T-helper 2 cell treated with Interferon-gamma antibody and Interleukin-4, amounts not matched to agents 100 ng/mL and 5 ng/mL, for 36 hours (primary cell): ENCODE results near the gene TTK. TPM values are rescaled to one million over a fixed set of nuclear protein-coding genes. Genes with fewer than 3 reads are reported as not detected.

Source experiments
- intact Hi-C: fragments of 100-400 bp; cut with micrococcal nuclease; formaldehyde crosslinking; loops from one replicate; pipeline ENCODE4 v1.15.1; 2023
- total RNA-seq: library from RNA; stranded (reverse); gene quantifications from 2 replicates; pipeline ENCODE4 v1.2.3, GENCODE V29; 2022

TTK gene
- 31.2 and 31.6 TPM in 2 replicates for total RNA-seq

DNA sequence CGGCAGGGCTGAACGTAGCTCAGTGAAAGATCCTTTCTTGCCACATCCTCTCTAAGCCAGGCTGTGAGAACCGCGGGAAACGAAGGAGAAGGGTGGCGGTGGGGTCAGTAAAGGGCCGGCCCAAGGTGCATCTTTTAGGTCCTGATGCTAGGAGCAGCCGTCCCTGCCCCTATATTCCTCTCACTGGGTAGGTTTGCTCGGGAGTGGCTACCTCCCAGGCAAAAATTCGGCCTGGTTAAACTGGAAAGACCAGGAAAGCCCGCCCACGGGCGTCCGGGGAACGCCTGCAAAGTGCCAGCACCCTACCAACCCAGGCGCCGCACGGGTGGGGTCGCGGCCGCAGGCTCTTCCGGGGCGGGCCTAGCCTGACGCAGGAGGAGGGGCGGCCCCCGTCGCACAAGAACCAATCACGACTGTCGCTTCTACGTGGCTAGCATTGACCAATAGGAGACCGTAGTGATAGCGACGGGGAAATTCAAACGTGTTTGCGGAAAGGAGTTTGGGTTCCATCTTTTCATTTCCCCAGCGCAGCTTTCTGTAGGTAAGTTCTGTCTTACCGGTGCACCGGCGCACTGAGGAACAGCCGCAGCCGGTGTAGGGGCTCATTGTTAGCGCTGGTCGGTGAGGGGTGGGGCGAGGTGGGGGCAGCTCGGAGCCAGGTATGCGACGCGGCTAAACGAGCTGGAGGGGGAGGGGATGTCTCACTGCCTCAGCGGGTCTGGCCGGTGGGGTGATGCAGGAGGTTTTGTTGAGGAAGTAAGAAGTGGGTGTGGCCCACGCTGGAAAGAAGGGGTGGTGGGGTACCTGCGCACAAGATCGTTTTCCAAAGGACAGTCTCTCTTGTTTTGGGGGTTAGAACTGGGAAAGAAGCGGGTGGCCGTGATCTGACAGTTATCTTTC lies at the start of gene TTK:
TSS of gene TTK (plus strand) at position 477 of the 900 bp plus-strand sequence. CDS start 1,195 bp downstream, outside the sequence.
- intact Hi-C loops, result loop anchor here (1.0 to 10.0 kb wide), 9 partner anchors 57 to 1748 kb away; partner anchors contain the start of genes BCKDHB, ELOVL4, HMGN3 and IRAK1BP1

DNA sequence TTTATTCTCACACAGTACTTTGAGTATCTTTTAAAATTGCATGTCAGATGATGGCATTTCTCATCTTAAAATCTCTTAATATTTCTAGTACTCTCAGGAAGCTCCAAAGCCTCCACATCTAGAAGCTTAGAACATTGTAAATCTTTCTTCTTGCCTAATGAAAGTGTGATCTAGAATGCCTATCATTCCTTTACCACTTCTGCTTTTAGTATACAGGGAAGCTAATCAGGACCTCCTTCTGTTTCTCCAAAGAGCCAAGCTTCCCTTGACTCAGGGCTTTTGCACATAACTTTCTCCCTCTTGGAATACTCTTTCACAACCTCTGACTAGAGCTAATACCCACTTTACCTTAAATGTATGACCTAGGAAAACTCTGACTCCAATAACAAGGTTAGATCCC lies 49.6 kb upstream of the TTK start:
- intact Hi-C loops, result no loop called here

DNA sequence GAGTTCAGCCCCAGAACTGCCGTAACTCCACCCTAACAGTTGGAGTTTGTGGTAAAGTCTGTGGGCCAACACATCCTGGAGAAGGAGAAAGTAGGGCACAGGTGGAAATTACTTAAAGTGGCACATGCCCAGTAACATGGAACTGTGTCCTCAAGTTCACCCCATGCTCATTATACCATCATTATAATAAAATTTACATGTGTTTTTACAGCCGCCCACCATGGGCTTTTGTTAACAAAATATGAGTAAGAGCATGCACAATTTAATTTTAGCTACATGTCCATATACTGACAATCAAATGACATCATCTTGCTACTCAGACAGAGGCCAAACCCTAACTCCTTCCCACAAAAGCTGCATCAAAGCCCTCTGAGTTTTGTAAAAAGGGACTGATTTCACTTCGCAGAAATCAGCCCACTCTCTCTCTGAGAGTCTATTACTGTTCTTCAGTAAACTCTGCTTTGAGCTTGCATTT lies 39.8 kb upstream of the TTK start:
- intact Hi-C loops, result no loop called here

DNA sequence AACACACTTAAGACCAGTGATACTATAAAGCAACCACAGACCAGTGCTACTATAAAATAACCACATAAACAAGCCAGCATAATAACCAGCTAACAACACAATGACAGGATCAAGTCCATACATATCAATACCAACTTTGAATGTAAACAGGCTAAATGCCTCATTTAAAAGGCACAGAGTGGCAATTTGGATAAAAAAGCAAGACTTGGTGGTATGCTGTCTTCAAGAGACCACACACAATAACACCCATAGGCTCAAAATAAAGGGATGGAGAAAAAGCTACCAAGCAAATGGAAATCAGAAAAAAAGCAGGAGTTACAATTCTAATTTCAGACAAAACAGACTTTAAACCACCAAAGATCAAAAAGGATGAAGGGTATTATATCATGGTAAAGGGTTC lies 37.3 kb upstream of the TTK start:
- intact Hi-C loops, result no loop called here

DNA sequence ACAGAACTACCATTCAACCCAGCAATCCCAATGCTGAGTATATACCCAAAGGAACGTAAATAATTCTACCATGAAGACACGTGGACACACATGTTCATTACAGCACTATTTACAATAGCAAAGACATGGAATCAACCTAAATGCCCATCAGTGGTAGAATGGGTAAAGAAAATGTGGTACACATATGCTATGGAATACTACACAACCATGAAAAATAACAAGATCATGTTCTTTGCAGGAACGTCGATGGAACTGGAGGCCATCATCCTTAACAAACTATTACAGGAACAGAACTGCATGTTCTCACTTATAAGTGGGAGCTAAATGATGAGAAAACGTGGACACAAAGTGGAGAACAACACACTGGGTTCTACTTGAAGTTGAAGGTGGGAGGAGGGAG lies 34.7 kb upstream of the TTK start:
- intact Hi-C loops, result no loop called here

DNA sequence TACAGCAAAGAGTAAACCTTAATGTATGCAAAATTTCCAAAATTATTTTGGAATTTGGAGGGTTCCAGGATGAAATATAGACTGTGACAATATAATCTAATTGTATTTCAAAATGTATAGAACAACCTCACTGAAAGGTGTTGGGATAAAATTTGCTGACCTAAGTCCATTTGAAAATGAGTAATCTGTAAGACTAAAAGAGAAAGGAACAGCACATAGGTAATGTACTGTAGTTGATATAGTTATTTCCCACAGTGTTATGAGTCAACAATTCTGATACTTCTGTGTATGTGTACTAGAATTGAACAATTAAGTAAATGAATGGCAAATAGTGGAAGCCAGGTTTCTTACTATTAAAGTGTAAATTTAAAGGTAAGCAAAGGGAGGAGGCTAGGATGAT lies 33.3 kb upstream of the TTK start:
- intact Hi-C loops, result no loop called here

DNA sequence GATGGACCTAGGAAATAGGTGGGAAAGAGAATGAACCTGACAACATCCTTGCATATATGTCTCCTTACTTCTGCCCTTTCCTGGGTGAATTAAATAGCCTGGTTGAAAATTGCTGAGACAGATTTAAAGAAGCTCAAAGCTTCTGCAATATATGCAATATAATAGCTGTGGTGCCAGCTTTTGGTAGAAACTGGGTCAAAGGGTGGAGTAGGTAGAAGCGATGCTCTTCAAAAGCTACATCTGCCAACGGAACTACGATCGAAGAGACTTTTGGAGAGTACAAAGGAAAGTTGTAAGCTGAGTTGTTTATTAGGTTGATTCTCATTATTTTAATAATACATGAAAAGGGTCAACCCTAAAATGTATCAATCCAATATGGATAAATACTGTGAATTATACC lies 22.8 kb upstream of the TTK start:
- intact Hi-C loops, result no loop called here

DNA sequence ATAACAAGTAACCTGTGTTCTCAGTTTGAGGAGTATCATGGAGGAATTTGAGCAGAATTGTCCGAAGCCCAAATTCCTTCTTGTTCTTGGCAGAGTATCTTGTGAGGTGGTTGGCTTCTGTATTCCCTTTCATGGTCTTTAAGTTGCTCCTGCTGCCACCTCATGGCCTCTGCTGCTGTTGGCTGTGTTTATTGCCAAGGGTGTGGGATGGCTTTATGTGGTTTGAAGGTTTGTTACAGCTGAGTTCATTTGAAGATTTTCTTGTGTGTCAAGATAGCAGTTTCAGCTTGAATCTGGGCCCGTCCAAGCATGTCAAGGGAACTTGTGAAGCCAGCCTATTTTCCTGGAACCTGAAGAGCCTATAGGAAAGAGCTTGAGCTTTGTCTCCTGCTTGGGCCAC lies 20.2 kb upstream of the TTK start:
- intact Hi-C loops, result no loop called here

DNA sequence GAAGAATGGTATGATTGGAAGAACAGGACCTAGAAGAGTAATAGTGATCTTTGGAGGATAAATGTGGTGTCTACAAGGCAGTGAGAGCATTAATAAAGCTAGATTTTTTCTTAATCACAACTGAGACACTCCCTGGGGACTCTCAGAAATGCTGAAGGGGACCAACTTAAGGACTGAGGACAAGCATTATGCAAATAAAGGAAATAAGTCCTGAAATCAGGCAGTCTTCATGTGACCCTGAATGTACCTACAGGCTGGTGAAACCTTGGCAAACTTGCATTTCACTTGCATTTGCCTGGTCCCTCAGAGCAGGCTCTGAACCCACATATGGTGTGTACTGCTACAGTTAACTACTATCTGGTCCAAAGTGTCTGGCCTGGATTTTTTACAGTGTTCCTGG lies 19.3 kb upstream of the TTK start:
- intact Hi-C loops, result no loop called here

DNA sequence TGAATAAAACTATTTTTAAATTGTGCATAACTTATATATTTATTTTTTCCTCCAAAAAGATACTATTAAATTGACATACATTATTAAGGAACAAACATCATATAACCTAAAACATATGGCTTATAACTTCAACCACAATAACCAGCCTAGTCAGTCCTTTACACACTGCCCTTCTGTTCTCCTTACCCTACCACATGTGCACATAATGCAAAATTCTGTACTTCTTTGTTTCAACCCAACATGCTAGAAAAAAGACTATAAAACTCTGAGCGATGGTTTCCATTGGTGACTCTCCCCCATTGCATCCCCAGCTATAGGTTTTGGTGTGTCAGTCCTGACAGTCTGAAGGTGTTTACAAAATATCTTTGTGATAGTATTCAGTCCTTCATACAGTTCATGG lies 14.8 kb upstream of the TTK start:
- intact Hi-C loops, result no loop called here

DNA sequence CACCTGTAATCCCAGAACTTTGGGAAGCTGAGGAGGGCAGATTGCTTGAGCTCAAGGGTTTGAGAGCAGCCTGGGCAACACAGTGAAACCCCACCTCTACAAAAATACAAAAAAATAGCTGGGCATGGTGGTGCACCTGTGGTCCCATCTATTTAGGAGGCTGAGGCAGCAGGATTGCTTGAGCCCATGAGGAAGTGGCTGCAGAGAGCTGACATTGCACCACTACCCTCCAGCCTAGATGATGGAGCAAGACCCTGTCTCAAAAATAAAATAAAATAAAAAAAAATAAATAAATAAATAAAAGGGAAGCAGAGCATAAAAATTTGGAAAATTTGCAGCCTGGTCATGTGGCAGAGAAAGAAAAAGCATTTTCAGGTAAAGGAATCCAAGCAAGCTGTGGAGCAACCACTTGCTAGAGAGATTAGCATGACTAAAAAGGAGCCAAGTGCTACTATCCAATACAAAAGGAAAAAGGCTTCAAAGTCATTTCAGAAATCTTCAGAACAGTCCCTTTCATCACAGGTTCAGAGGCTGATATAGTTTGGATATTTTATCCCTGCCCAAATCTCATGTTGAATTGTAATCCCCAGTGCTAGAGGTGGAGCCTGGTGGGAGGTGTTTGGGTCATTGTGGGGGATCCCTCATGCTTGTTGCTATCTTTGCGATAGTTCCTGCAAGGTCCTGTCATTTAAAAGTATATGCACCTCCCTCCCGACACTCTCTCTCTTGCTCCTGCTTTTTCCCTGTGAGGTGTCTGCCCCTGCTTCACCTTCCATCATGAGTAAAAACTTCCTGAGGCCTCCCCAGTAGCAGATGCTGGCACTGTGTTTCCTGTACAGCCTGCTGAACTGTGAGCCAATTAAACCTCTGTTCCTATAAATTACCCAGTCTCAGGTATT lies 11.2 kb upstream of the TTK start:
- intact Hi-C loops, result no loop called here

DNA sequence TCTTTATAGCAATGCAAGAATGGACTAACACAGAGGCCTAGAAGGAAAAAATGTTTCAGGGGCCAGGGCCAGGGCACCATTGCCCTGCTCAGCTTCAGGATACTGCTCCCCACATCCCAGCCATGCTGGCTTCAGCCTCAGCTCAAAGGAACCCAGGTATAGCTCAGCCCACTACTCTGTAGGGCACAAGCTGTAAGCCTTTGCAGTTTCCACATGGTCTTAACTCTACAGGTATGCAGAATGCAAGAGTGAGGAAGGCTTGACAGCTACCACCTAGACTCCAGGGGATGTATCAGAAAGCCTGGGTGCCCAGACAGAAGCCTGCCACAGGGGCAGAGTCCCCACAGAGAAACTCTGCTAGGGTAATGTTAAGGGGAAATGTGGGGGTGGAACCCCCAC lies 10.5 kb upstream of the TTK start:
- intact Hi-C loops, result no loop called here

DNA sequence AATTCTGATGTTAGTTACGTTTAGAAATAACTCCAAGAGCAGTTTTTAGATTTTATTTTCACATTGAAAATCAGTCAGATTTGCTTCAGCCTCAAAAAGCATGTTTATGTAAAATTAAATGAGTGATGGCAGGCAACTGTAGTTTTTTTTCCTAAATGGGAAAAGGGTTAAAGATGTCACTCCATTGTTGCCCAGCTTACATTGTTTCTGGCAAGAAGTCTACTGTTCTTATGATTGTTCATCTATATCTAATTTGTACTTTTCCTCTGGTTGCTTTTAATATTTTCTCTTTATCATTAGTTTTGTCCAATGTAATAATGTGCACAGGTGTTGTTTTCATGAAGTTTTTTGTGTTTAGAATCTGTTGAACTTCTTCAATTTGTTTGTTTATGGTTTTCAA lies 6.7 kb upstream of the TTK start:
- intact Hi-C loops, result no loop called here

DNA sequence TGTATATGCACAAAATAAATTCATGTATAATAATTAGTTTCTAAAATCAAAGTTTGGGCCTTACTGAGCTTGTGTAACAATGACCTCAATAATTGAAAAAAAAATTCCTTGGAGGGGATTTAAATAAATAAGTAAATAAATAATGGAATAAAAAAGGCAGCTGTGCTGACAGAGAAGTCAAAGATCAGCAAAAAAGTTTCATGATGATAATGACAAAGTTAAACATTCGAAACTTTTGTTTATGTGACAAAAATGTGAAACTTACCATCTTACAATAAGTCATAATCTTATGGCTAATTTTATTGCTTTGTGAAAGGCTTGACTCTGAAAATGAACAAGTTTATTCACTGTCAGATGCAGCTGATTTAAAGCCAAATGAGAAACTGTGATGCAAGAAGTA lies 3.1 kb upstream of the TTK start:
- intact Hi-C loops, result loop anchor here (5.0 to 10.0 kb wide), 2 partner anchors 91 to 927 kb away; partner anchors contain the start of gene PHIP

DNA sequence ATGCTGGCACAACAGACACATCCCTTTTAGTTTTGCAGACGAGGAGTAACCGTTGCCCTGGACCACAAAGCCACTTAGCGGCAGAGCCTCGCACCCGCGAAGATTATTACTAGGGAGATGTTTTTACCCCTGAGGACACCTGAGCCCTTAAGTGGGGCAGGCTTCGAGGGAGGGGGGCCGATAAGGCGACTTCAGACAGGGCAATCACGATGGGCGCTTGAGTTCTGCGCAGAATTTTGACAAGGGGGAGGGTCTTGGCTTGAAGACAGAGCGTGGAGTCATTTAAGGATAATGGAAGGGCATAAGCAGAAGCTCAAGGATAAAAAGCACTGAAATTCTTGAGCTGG lies 650 bp upstream of the TTK start:
- intact Hi-C loops, result loop anchor here (1.0 to 10.0 kb wide), 8 partner anchors 56 to 1749 kb away; partner anchors contain the start of genes BCKDHB, ELOVL4, HMGN3 and IRAK1BP1

DNA sequence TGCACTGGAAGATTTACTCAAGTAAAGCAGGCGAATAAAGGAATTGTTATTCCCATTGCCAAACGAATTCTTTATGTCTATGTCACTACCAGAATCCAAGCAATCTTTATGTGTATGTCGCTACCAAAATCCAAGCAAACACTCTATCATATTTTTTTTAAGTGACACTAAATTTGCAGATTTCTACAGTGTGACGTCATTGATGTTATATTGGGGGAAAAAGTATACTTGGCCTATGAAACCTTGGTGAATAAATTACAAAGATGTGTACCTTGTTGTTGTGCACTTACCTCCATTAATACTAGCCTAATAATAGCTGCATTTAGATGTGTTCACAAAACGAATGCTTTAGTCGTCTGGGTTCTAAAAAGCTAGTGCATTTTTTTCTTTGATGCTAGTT lies 957 bp downstream of the TTK start:
- intact Hi-C loops, result loop anchor here (1.0 to 10.0 kb wide), 5 partner anchors 137 to 1747 kb away; partner anchors contain the start of genes IRAK1BP1, LCA5, PHIP and TENT5A

DNA sequence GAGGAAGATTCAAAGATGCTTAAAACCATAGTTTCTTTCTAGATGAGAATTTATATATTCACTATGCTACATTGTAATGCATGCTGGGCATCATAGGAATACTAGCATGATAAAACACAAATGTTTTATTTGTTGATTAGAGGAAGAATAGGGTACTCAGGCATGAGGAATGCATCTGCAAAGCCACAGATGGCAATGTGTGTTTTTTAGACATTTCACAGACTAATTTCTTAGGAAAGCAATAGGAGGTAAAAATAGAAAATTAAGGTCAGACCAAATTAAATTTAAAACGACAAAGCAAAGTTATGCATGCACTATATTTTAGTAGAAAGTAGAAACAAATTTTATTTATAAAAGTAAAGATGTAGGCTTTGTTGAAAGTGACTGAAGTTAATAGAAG lies 2.1 kb downstream of the TTK start:
- intact Hi-C loops, result loop anchor here (10.0 kb wide), 1 partner anchor 932 kb away; the partner anchor contains the start of gene PHIP

DNA sequence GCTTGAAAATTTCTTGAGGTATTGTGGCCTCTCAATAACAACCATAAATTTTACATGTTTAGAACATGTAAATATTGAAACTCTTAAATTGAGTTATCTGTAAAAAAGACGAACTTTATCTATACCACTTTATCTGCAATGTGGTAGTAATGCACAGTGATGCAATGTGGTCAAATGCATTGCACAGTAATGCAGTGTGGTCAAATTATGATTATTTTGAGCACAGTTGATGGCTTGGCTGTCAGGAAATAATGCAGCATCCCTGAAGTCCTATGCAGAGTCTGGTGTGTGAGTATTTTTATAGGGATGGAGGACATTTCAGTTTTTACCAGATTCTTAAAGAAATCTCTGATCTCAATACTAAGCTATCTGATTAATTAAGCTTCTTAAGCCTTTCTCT lies 5.1 kb downstream of the TTK start:
- intact Hi-C loops, result loop anchor here (10.0 kb wide), 1 partner anchor 935 kb away; the partner anchor contains the start of gene PHIP

DNA sequence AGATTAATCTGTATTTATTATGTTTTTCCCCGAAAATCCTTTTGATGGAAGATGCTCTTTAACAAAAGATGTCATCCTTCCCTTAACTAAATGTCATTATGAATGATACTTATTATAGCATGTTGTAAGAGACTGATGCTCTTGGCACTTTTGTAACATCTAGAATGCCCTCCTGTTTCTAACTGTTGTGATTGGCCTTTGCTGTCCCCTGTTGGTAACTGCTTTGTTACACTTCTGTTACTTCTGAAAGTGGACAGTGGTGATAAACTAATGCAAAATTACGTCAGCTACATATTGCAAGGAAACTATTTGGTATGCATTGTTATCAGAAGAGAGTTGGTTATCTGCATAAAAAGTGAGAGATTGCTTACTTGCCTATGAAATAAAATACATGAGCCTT lies 5.8 kb downstream of the TTK start:
- intact Hi-C loops, result no loop called here

DNA sequence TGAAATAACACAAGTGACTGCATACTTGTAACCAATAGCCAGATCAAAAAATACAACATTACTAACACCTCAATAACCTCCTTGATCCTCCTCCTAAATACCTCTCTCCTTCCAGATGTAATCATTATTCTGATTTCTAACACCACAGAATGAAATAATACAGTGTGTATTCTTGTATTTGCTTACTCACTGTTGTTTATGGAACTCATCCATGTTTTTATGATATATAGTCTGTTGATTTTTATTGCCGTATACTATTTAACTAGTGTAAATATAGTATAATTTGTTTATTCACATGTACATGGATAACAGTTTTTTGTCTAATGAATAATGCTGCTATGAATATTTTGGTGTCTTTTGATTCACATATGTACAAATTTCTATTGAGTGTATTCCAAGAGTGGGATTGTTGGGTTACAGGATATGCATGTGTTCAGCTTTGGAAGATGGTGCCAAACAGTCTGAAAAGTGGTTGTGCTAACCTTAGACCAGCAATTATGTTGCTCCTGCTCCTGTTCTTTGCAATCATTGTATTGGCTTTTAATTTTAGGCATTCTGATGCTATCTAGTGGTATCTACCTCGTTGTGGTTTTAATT lies 11.5 kb downstream of the TTK start:
- intact Hi-C loops, result no loop called here

DNA sequence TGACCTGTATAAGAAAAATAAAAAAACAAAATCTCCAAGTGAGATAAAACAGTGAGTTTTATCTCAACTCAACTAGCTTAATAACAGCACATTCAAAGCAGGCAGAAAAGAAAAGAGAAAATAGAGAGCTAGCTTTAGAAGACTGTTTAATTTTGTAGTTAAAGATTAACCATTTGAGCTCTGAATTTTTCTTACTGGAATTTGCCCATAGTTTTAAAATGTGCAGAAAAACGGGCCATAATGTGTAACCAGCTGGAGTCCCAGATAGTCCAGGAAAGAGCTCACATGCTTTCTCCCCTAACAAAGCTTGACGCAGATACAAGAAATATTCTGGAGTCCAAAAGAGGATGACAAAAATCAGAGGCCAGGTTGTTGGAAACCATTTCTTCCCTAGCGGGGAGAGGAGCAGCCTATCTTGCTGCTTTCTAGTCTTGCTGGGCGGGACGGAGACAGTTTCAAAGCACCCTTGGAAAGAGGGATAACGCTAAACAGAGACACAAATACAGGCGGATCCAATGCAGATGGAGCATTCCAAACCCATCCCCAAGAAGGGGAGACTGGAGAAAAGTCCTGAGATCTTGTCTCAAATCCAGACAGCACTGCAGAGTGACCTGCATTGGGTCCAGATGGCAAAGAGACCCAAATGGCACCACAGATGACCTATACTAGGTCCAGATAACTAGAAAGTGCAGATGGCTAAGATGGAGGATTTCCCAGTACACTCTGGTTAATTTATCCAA lies 16.1 kb downstream of the TTK start:
- intact Hi-C loops, result no loop called here
